ENCODE data around the gene GPAM.

DNA sequence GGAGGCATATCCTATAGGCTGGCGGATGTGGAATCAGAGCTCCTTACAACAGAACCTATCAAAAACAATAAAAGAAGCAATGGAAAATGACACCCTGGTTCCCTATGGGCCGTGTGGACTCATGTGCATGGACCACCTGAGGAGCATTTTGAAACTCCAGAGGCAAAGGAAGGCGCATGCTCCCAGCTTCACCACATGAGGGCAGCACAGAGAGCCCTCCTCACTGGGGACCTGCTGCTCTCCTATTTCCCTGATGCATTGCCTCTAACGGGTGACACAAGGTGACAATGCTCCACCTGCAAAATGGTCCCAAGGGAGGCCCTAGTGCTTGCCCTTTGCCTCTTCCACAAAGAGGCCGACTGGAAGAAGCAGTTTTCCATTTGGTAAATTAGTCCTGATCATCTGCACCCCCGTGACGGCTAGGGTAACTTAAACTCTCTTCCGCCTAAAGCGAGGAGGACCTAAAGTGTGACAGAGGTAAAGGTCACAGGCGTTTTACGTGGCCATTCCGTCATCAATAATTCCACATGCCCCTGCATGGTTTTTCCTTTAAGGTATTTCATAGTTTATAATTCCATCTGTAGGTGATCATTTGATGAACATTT is 67.7 kb downstream of the GPAM start:
- TF ChIP-seq, protein P1, sequence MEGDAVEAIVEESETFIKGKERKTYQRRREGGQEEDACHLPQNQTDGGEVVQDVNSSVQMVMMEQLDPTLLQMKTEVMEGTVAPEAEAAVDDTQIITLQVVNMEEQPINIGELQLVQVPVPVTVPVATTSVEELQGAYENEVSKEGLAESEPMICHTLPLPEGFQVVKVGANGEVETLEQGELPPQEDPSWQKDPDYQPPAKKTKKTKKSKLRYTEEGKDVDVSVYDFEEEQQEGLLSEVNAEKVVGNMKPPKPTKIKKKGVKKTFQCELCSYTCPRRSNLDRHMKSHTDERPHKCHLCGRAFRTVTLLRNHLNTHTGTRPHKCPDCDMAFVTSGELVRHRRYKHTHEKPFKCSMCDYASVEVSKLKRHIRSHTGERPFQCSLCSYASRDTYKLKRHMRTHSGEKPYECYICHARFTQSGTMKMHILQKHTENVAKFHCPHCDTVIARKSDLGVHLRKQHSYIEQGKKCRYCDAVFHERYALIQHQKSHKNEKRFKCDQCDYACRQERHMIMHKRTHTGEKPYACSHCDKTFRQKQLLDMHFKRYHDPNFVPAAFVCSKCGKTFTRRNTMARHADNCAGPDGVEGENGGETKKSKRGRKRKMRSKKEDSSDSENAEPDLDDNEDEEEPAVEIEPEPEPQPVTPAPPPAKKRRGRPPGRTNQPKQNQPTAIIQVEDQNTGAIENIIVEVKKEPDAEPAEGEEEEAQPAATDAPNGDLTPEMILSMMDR (IDR thresholded peaks at IDR 0.05): peak; percentile 75
- no peak for TF ChIP-seq EZH2 (IDR thresholded peaks at IDR 0.05; ENCODE audit: borderline replicate concordance, insufficient read depth, low read depth, low read length, poor library complexity, severe bottlenecking)
